GM12873 (cell line): ENCODE data around the gene KCNMA1.

ENCODE experiments used
- CTCF ChIP-seq: IDR thresholded peaks from 2 replicates; pipeline ENCODE4 v1.5.1; 2012; ENCODE audit warnings: low read depth, mild to moderate bottlenecking, moderate library complexity, low read length, control low read depth; ENCODE audit not compliant: insufficient read depth; ENCODE audit errors: missing control alignments

Gene KCNMA1

DNA sequence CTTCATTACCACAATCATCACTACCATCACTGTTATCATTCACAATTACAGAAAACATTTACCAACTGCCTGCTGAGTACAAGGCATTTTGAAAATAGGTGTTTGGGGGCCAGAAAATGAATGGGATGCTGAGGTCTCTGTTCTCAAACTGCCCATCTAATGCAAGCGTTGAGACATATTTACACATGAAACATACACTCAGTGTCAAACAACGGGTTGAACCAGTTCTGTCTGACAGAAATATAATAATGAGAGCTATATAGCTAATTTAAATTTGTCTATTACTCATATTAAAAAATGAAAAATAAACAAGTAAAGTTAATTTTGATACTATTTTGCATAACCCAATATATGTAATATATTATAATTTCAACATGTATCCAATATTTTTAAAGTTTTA, 303.1 kb downstream of the KCNMA1 start:
- TF ChIP-seq CTCF: no peak

GRCh38 chr10:77333610-77334340, 303.8 kb downstream of the KCNMA1 start:
- TF ChIP-seq CTCF: no peak

GRCh38 chr10:77332256-77332655, 305.4 kb downstream of the KCNMA1 start:
- TF ChIP-seq CTCF: no peak

GRCh38 chr10:77328272-77328816, 309.3 kb downstream of the KCNMA1 start:
- no peak for TF ChIP-seq CTCF

GRCh38 chr10:77325233-77325537, 312.4 kb downstream of the KCNMA1 start:
- TF ChIP-seq CTCF: no peak

GRCh38 chr10:77321838-77322237, 315.8 kb downstream of the KCNMA1 start:
- TF ChIP-seq CTCF: no peak

- no peak for TF ChIP-seq CTCF
Observed at GRCh38 chr10:77320971-77321471, 316.6 kb downstream of the KCNMA1 start.
